ENCODE measurements around the gene MACROD2.

DNA sequence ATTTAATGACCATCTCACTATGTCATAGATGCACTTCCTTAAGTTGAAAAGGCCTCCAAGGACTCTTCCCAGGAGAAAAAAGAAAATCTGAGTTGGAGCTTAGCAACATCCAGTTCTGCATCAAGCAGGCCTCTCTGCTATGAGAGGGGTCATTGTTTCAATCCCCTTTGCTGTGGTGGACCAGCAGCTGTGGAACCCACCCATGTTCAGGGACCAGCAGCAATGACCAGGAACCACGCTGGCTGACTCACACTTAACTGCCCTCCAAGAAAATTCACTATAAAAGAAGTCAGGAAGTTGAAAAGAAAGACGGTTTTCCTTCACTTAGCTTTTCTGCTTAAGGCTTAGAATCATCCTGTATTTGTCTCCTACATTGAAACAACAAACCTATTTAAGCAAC lies 1404.5 kb downstream of the MACROD2 start:
- TF ChIP-seq, protein P1, sequence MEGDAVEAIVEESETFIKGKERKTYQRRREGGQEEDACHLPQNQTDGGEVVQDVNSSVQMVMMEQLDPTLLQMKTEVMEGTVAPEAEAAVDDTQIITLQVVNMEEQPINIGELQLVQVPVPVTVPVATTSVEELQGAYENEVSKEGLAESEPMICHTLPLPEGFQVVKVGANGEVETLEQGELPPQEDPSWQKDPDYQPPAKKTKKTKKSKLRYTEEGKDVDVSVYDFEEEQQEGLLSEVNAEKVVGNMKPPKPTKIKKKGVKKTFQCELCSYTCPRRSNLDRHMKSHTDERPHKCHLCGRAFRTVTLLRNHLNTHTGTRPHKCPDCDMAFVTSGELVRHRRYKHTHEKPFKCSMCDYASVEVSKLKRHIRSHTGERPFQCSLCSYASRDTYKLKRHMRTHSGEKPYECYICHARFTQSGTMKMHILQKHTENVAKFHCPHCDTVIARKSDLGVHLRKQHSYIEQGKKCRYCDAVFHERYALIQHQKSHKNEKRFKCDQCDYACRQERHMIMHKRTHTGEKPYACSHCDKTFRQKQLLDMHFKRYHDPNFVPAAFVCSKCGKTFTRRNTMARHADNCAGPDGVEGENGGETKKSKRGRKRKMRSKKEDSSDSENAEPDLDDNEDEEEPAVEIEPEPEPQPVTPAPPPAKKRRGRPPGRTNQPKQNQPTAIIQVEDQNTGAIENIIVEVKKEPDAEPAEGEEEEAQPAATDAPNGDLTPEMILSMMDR (conservative IDR thresholded peaks at IDR 0.05; ENCODE audit: low read depth, low read length), result no peak
- no peak for TF ChIP-seq RFX5 (IDR thresholded peaks at IDR 0.05; ENCODE audit: low read depth, low read length)
- TF ChIP-seq RCOR1 (IDR thresholded peaks at IDR 0.05; ENCODE audit: insufficient replicate concordance, low read length), result no peak
- no peak for TF ChIP-seq POLR2A (IDR thresholded peaks at IDR 0.05; ENCODE audit: low read depth, low read length)

Data from IMR-90 (cell line).